NCI-H526 treated with DMSO at 0.1 percent for 48 hours (cell line): Measurements from ENCODE around the gene PPM1G.
"Not testable (repeated sequence)": the region's sequence is repeated elsewhere in the genome, so short reads cannot be mapped to it uniquely, and the experiment has no call there.

ENCODE experiments used
- DNase-seq: peaks from one replicate; lab custom pipeline; 2025; lab: John Stamatoyannopoulos, UW

Gene PPM1G

DNA sequence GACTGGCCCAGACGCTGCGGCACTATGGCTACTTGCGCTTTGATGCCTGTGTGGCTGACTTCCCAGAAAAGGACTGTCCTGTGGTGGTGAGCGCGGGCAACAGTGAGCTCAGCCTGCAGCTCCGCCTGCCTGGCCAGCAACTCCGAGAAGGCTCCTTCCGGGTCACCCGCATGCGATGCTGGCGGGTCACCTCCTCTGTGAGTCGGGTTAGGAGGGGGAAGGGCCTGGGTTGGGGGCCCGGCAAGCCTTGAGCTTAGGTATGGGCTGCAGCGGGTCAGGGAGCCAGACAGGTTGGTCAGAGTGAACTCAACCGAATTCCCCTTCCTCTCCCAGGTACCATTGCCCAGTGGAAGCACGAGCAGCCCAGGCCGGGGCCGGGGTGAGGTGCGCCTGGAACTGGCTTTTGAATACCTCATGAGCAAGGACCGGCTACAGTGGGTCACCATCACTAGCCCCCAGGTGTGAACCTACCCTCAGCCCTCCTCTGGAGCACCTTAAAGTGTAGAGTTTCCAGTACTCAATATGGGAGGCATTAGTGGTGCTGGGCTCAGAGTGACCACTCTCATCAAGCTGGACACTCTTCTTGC is 33.8 kb downstream of the PPM1G start:
- no peak for DNase-seq

DNA sequence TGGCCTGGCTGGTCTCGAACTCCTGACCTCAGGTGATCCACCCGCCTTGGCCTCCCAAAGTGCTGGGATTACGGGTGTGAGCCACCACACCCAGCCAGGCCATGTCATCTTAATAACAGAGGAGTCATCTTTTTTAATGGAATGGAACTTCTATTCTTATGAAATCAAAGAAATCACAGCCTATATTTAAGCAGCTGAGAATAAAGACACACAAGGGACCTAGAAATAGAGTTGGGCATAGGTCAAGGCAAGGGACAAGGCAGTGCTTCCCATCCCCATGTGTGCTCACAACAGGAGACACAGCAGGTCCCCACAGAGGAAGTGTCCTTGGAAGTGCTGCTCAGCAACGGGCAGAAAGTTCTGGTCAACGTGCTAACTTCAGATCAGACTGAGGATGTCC is 35.8 kb downstream of the PPM1G start:
- no peak for DNase-seq

DNA sequence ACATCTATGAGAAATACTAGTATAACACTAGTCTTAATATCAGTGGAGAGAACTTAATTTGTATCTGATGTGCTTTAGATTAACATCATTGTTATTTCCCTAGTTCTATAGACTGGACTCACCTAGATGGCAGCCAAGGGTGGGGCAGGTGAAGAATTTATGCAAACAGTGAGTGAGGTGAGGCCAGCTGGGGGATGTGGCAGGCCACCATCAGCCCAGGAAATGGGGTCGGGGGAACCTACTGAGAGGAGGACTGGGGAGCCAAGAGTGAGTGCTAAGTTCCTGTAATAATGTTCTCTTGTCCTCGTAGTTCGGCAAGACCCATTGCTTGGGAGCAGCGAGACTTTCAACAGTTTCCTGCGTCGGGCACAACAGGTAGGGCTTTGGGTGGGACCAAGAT is 36.5 kb downstream of the PPM1G start:
- DNase-seq: no peak

DNA sequence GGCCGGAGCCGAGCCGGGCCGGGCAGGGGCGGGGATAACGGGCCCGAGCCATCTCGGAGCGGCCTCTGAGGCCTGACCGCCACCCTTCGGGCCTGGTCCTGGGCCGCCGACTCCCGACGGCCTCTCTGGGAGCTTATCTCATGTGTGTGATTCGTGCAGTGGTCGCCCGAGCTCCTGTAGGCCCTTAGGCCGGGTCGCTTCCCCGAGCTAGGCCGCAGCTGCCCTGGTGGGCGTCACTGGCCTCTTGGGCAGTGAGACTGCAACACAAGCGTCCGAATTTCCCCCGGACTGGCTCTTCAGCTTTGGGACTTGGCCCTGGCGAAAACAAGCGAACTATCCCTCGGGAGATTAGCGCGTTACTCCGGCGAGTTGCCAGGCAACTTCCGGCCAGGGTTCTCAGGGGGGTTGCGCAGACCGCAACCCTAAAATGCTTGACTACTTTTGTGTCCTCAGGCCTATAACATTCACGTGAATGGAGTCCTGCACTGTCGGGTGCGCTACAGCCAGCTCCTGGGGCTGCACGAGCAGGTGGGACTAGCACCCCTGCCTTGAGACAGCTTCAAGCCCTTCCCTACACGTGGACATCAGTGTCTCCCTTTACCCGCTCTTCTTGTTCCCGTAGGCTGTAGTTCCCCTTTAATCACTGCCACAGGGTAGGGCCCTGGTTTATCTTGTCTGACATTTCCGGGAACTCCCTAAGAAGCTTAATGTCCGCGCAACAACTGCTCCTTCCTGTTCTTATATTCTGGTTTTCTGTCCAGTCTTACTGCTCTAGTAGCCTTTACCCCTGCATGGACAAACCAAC is 38.4 kb downstream of the PPM1G start:
- DNase-seq: no peak

DNA sequence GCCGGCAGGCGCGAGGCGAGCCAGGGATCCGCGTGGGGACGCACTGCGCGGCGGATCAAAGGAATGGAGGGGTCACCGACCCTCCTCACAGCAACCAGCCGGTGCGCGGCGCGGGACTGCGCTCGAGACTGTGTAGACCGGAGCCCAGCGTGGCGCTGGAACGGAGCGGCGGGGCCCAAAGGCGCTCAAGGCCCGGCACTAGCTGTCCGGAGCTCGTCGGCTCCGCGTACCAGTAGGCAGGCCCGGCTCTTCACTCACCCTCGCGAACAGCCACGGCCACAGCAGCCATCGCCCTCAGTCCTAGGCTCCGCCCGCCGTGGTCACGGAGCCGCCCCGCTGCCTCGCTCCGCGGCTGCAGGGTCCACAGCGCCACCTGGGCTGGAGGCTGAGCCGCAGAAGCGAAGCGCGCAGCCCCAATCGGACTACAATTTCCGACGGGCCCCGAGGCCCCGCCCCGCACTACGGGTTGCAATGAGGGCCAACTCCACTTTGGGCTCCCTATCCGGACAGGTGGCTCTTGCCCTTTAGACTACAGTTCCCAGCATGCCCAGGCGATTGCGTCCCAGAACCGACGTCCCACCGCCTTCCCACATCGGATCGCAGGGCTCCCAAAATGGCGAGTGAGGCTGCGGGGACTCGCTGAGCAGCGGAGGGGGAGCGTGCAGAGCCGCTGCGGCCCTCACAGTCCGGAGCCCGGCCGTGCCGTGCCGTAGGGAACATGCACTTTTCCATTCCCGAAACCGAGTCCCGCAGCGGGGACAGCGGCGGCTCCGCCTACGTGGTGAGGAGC is 39.2 kb downstream of the PPM1G start, which contains the start of the genes EIF2B4 and SNX17:
Gene EIF2B4, minus strand, starts transcription at position 313 of the 790 bp plus-strand sequence. Its CDS starts 24 bp downstream, at position 289.
Gene SNX17, plus strand, starts transcription at position 591 of the 790 bp plus-strand sequence. Its CDS starts 128 bp downstream, at position 719.
- DNase-seq: peak; percentile 98

DNA sequence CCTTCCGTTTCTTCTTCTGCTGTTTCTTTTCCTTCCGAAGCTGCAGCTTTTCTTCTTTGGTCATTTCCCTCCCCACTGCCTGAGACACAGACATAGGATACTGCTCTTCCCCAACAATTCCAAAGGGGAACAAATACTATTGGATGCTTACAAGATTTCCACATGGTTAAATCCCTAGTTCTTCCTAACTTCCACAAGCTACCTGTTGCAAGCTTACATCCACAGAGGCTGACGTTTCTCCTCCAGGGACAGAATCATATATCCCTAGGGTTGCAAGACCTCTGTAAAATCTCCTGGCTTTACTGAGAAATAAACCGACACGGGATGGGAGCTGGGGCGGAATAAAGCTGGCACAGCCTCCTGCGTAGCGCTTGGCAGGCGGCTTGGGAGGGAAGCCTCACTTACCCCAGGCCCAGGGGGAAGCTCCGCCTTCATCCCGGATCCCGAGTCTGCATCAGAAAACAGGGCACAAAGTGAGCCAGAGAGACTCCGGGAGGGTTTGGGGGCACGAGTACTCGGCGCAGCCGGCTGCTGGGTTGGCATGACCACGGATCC is 39.8 kb downstream of the PPM1G start:
- DNase-seq: no peak

DNA sequence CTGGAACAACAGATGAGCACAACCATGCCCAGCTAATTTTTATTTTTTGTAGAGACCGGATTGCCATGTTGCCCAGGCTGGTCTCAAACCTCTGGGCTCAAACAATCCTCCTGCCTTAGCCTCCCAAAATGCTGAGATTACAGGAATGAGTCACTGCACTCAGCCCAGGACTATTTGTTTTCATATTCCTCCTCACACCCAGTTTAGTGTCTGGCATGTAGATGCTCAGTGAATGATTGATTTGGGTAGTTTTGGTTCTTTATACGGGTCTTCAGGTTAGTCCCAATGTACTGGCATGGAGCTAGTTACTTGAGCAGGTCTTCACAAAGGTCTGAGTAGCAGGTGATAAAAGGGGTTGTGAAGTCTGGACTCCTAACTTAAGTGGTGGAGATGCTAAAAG is 45.5 kb downstream of the PPM1G start:
- DNase-seq: no peak

DNA sequence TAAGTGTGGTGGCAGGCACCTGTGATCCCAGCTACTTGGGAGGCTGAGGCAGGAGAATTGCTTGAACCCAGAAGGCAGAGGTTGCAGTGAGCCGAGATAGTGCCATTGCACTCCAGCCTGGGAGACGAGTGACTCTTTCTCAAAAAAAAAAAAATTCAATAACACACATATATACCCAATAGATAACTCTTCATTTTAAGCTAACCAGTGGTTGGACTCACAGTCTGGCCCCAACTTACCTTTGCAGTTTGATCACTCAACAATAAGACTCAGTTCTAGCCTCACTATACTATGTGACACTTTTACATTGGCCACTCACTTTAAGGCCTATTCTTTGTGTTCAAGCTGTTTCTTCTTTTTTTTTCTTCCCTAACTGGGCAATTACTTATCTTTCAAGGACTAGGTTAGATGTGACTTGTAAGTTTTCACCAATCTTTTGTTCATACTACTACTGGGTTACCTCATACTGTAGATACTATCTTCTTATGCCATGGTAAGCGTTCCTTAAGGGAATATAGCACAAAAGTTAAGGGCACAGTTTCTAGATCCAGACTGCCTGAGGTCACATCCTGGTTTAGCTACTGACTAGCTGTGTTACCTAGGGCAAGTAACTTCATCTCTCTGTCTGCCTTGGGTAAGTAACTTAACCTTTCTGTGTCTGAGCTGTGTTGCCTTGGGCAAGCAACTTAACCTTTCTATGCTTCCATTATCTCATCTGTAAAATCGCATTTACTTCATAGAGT is 46.5 kb downstream of the PPM1G start:
- no peak for DNase-seq

DNA sequence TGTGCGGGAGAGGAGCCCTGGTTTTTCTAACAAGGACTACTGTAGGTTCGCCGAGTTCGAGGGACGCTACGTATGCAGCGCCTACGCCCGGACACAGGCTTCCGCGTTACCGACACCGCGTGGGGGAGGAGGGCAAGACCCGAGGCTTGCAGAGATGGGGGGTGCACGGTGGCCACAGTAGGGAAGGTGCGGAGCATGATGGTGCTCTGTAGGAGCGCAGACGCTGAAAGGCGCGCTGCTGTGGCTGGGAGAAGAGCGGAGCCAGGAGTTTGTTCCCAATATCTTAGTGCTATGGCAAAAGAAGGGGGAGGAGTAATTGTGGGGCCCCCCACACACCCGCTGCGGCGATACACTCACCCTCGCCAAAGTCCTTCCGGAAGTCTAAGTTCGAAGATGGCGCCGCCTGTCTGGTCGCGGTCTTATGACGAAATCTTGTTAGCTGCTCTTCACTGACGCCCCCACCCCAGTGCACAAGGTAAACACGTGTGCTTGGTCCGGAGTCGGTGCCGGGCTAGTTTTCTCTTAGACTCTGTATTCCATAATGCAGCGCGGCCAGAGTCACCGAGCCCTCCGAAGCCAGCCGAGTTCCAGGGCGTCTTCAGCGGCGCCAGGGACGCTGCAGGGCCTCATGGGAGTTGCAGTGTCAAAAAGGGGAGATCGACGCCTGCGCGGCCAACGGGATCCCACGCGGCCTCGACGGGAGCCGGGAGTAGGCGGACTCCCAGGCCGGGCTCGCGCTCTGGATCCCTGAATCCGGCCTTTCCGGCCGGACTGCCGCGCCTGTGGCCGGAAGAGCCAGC is 52.8 kb downstream of the PPM1G start, which contains the start of gene GTF3C2:
Gene GTF3C2, minus strand, starts transcription at position 383 of the 800 bp plus-strand sequence. CDS start 13,210 bp downstream, outside the sequence.
- DNase-seq: peak; percentile 95

DNA sequence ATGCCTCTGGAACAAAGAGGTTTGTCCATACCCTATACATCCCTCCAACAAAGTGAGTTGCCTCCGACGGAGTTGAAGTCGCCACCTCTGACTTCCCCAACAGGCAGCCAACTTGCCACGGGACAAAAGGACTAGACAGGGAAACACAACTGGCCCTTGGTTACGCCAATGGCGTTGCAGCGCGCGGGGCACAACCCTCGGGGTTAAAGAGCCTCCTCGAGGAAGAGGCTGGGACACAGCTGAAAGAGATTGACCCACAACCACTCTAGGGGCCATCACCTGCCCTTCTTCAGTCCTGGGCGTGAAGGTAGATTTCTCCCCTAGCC is 53.4 kb downstream of the PPM1G start:
- no peak for DNase-seq

DNA sequence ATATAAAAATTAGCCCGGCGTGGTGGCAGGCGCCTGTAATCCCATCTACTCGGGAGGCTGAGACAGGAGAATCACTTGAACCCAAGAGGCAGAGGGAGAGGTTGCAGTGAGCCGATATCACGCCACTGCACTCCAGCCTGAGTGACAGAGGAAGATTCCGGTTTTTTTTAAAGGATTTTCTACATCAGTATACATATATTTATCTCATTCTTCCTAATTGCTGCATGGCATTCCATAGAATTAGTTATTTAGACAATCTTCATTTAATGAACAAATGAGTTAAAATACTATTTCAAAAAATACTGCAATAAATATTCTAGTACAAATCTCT is 54.8 kb downstream of the PPM1G start:
- DNase-seq: no peak

DNA sequence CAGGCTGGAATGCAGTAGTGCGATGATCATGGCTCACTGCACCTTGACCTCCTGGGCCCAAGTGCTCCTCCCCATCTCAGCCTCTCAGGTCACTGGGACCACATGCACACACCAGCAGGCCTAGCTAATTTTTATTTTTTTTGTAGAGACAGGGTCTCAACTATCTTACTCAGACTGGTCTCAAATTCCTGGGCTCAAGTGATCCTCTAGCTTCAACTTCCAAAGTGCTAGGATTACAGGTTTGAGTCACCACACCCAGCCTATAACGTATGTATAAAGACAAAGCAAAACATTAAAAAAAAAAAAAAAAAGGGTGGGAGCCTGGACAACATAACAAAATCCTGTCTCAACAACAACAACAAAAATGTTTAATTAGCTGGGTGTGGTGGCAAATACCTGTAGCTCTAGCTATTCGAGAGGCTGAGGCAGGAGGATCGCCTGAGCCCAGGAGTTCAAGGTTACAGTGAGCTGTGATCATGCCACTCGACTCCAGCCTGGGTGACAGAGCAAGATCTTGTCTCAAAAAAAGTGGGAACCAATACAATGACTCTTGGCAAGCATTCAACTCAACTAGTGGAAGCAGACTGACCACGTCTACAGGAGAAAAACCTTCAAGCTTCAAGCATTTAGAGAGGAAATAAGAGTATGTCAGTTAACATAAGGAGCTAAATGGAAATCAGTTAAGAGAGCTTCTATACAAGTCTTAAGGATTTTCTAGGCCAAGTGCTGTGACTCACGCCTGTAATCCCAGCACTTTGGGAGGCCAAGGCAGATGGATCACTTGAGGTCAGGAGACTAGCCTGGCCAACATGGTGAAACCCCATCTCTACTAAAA is 55.4 kb downstream of the PPM1G start:
- no peak for DNase-seq

DNA sequence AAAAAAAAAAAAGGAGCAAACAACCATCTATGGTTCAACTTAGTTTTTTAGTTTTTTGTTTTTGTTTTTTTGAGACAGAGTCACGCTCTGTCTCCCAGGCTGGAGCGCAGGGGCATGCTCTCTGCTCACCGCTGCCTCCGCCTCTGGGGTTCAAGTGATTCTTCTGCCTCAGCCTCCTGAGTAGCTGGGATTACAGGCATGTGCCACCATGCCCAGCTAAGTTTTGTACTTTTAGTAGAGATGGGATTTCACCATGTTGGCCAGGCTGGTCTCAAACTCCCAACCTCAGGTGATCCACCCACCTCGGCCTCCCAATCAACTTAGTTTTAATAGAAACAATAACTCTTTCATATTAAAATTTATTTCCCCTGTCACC is 56.0 kb downstream of the PPM1G start:
- not testable (repeated sequence) for DNase-seq

DNA sequence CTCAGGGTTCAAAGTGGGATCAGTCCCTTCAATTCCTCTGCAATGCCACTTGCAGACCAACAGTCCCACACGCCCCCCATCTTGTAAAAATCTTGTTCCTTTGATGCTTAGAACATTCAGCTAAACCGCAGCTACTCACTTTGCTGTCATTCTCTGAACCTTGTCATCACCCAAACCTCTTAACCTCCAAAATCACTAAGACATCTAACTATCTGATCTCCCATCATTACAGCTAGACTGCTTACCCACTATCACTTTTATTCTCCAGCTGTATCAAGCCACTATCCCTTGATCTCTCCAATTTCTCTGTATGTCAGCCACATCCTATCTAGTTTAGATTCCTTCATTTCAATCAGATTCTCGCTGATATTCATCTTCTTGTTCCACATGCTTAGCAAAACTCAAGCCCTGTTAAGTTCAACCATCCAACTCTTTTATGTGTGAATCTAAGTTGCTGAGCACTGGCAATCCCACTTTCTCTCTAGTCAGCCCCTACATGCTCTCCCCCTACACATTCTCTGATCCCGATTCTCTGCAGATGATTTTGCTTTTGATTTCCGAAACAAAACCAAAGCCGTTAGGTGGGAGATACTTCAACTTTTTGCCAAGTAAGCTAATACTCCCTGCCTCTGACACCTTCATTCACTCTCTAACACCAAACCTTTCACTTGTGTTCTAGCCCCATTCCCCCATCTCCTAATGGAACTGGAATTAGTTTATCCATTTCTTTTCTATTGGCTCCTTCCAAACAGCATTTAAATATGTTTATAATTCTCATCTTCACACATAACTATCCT is 57.4 kb downstream of the PPM1G start:
- no peak for DNase-seq

DNA sequence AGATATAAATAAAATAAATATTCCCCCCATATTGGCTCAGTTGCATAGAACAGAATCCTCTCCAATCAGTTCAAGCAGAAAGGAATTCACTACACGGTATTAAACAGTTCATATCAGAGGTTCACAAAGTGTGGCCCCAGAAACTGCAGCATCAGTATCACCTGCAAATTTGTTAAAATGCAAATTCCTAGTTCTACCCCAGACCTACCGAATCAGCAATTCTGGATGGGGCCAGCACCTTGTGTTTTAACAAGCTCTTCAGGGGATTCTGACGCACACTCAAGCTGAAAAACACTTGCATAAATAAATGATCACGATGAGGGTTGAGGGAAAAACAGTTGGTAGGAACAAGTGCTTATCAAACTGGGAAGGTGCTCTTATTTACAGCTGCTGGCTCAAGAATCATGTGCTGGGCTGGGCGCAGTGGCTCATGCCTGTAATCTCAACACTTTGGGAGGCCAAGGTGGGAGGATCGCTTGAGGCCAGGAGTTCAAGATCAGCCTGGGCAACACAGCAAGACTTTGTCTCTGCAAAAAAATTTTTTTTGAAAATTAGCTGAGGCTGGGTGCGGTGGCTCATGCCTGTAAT is 59.2 kb downstream of the PPM1G start:
- no peak for DNase-seq

DNA sequence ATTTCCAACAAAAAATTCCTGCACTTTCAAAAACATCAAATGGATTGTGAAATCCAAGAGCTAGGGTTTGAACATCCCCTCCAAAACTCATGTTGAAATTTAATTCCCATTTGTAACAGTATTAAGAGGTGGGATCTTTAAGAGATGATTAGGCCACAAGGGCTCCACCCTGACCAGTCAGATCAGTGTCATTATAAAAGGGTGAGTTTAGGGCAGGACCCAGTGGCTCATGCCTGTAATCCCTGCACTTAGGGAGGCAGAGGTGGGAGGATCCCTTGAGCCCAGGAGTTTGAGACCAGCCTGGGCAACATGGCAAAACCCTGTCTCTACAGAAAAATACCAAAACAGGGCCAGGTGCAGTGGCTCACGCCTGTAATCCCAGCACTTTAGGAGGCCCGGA is 61.8 kb downstream of the PPM1G start:
- no peak for DNase-seq

DNA sequence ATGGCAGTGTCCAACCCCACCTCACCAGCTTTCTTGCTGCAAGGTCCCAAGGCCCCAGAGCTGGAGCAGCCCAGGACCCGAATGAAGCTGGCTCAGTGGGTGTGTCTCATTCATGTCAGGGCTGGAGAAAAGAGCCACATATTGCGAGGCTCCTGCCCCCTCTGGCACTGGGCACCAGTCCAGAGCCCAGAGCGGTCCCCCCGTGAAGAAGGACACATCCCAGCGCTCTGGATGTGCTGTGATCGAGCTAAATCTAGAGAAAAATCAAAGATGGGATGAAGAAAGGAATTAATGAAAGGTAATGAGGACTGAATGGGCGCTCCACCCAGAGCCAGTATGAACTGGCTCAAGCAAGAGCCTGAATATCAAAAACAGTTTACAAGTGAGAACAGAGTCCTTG is 73.2 kb downstream of the PPM1G start:
- DNase-seq: no peak

DNA sequence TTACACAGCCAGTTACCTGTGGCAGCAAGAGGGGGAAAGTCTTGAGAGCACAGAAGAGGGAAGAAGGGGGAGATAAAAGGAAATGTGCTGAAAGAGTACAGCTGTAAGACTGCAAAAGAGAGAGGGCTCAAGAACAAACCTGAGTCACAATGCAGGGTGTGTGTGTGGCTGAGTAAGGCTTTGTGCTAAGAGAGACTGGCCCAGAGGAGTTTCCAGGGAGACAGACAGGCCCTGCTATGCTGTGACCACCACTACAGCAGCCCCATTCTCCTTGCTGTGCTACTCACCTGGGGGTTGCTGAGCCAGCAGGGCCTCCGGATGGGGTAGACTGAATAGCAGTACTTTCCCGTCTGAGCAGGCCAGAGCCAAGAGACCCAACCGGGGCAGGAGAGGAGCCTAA is 74.1 kb downstream of the PPM1G start:
- no peak for DNase-seq
